ENCODE data around the gene CHMP2B. TPM values are rescaled to one million over a fixed set of nuclear protein-coding genes. Genes with fewer than 3 reads are reported as not detected.

Gene CHMP2B
- total RNA-seq (2011; cell fraction: chromatin; rRNA removed; ENCODE audit: low replicate concordance), result 2.2 and 6.7 TPM in 2 replicates
- 0.83 and 1.3 TPM in 2 replicates for total RNA-seq (2011; cell fraction: nucleolus; rRNA removed)
- total RNA-seq (2011; cell fraction: nucleoplasm; rRNA removed), result 2.9 and 4.6 TPM in 2 replicates
- total RNA-seq (2014; rRNA removed) (7.1 and 7.5 TPM in 2 replicates), total RNA-seq (2014; rRNA removed; fragmentation: Illumina TruSeq; extraction: Trizol) (15.4 and 17.3 TPM in 2 replicates), total RNA-seq (2015; rRNA removed; fragmentation: Illumina TruSeq; extraction: Trizol) (16.5 and 17.7 TPM in 2 replicates), total RNA-seq (2021) (12.8 and 14.4 TPM in 2 replicates), polyA plus RNA-seq (2011; rRNA removed) (7.5 and 9.2 TPM in 2 replicates), polyA plus RNA-seq (2014; fragmentation: Illumina TruSeq; extraction: Trizol) (13.3 and 14.3 TPM in 2 replicates), polyA plus RNA-seq (2014; fragmentation: Nextera tagmentation; extraction: Ambion mirVana) (1 to 10 TPM; 7.4 to 8.6 TPM), polyA plus RNA-seq (2014; rRNA removed) (7.7 and 10.6 TPM in 2 replicates), polyA minus RNA-seq (2011; rRNA and poly(A)+ RNA removed) (9.2 and 9.3 TPM in 2 replicates), Bru-seq, nascent RNA (percentile 69 among the genes with signal in this experiment), BruChase-seq, experiment 1, labeled RNA remaining after a 2-hour chase (percentile 70 among the genes with signal in this experiment), BruChase-seq, experiment 2, labeled RNA remaining after a 6-hour chase (percentile 75 among the genes with signal in this experiment)
- 4.6 and 6.8 TPM in 2 replicates for polyA plus RNA-seq (2011; cell fraction: cytosol; rRNA removed)
- polyA plus RNA-seq (2011; cell fraction: nucleus; rRNA removed), result 2.7 and 5.8 TPM in 2 replicates
- polyA plus RNA-seq (2012), result 11.8 and 16.5 TPM in 2 replicates
- polyA minus RNA-seq (2011; cell fraction: cytosol; rRNA and poly(A)+ RNA removed), result 5.3 and 6.9 TPM in 2 replicates
- polyA minus RNA-seq (2011; cell fraction: nucleus; rRNA and poly(A)+ RNA removed), result 3.5 and 6.0 TPM in 2 replicates
- long read RNA-seq, experiment 1, transcript CHMP2B-201 (6 exons, 2,557 nt), result major isoform, 28 of 41 reads
- long read RNA-seq, experiment 1, partial matches to known transcripts, result 0 of 41 reads
- long read RNA-seq, experiment 1, other reads (novel, unspliced or antisense), result 12 of 41 reads
- long read RNA-seq, experiment 2, partial matches to known transcripts, result 1 of 13 reads
- long read RNA-seq, experiment 2, other reads (novel, unspliced or antisense), result 9 of 13 reads
- long read RNA-seq, experiment 3, transcript CHMP2B-201 (6 exons, 2,557 nt), result major isoform, 19 of 26 reads
- long read RNA-seq, experiment 3, partial matches to known transcripts, result 5 of 26 reads
- long read RNA-seq, experiment 3, other reads (novel, unspliced or antisense), result 1 of 26 reads

GRCh38 chr3:87227104-87227834 lies at the start of gene CHMP2B:
Gene CHMP2B (plus strand): TSS chr3:87227309. CDS start chr3:87227523, 214 bp downstream.
- H3K4me3 ChIP-seq, result peak within 1 kb of the TSS; percentile 85
- intact Hi-C loops (cut with micrococcal nuclease), result no loop called here
- FAIRE-seq (peak; percentile 82), DNase-seq (ENCODE audit: extremely low read depth in 1 of 4, low spot score in 3 of 4) (peak; percentile 74 to 90 (median 77)), ATAC-seq (peak; percentile 96)
- no TSS peak for BruUV-seq (replicated peaks)
- H3K9me1 ChIP-seq (ENCODE audit: control insufficient read depth, insufficient read depth, low read length), result no peaks in the 10 kb centered on the region
- peaks cover 2 to 3% of the 10 kb centered on the region in 2 experiments; a peak in 3 of 5 replicates for H3K4me1 ChIP-seq (replicated peaks in 1 of 2; ENCODE audit: control insufficient read depth in 2 of 2, insufficient read depth in 2 of 2, low read length in 2 of 2)
- no peaks in the 10 kb centered on the region for H3K27me3 ChIP-seq (ENCODE audit: control insufficient read depth in 2 of 2, insufficient read depth in 2 of 2, low read length in 2 of 2)
- ChIA-PET CTCF (ENCODE audit: low intra/inter-chr PET ratio) (no interaction called here), POLR2A (interaction anchor here (0.6 to 0.9 kb wide), 3 partner anchors 9 to 391 kb away, joined by 3 read pairs; no protein-coding TSS in a partner anchor)
- H3K9ac ChIP-seq (ENCODE audit: insufficient read depth in 1 of 2, low read depth in 2 of 2, low read length in 2 of 2), result peak within 1 kb of the TSS; percentile 85 to 96
- peak within 1 kb of the TSS; percentile 70 for H3K27ac ChIP-seq (ENCODE audit: extremely low read depth, low read depth, low read length)
- no peaks in the 10 kb centered on the region; the same call in 2 of the 3 replicates for H3K36me3 ChIP-seq (ENCODE audit: control insufficient read depth, insufficient read depth, low read length)
- in situ Hi-C loops (cut with MboI), result no loop called here
- H3K4me2 ChIP-seq (ENCODE audit: insufficient read depth, low read length), result peak within 1 kb of the TSS; percentile 89
- H2AFZ ChIP-seq (ENCODE audit: low read depth, low read length), result peak within 1 kb of the TSS; percentile 83
- WGBS (ENCODE audit: insufficient coverage, low coverage, missing lambda C conversion rate), result under 1% methylated on average over 24 of the region's 59 CpGs
- H3K79me2 ChIP-seq (ENCODE audit: control insufficient read depth, insufficient read depth, low read length), result peaks cover 22% of the 10 kb centered on the region
- no peaks in the 10 kb centered on the region for H3K9me3 ChIP-seq (replicated peaks; ENCODE audit: control insufficient read depth, insufficient read depth, low read depth, low read length)
- no peaks in the 10 kb centered on the region; the same call in 1 of the 2 replicates for H4K20me1 ChIP-seq (replicated peaks; ENCODE audit: control insufficient read depth, insufficient read depth, low read length)
- TF ChIP-seq RERE (CRISPR knock-in tag; IDR thresholded peaks at IDR 0.05; ENCODE audit: borderline replicate concordance) (no peak), MNT (conservative IDR thresholded peaks at IDR 0.05) (0 out of 4 replicates have a peak, but pooled peaks of 1 of the 2 experiments have one; percentile 30), CREB1 (IDR thresholded peaks at IDR 0.05) (peak; percentile 51; the same call in 1 of the 2 replicates), CREB1 (CRISPR knock-in tag; IDR thresholded peaks at IDR 0.05) (0 out of 2 replicates have a peak, but pooled peaks have one; percentile 27)

Measured in K562 (cell line).